Stimulated activated CD4-positive, alpha-beta T cell treated with anti-CD3 and anti-CD28 coated beads, TNF-alpha, amount 100 ng/mL, for 4 hours (primary cell): ENCODE data around the gene TYW1.
"Not testable (repeated sequence)": the region's sequence is repeated elsewhere in the genome, so short reads cannot be mapped to it uniquely, and the experiment has no call there.

Source experiments
- DNase-seq, 3 experiments: peaks; one replicate each; pipeline ENCODE4 v3.0.0-alpha.2; 2020; ENCODE audit warnings: low read depth in 3 of 3

The TYW1 gene

GRCh38 chr7:67251986-67252558 lies 255.4 kb downstream of the TYW1 start:
- no peak for DNase-seq

GRCh38 chr7:67255076-67255475 lies 258.4 kb downstream of the TYW1 start:
- DNase-seq, result not testable (repeated sequence)

DNA sequence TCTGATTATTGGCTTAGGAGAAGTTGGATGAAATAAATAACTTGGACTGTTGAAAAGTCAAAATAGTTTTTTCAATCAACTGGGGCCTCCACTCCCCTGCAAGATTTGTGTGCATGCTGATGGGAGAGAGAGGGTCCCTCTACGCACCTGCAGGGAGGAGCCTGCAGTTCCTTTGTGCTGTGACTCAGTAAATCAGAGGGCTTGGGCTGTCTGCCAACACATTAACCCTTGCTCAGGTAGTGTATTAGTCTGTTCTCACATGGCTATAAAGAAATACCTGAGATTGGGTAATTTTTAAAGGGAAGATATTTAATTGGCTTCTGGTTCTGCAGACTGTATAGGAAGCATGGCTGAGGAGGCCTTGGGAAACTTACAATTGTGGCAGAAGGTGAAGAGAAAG lies 261.1 kb downstream of the TYW1 start:
- DNase-seq, result not testable (repeated sequence)

DNA sequence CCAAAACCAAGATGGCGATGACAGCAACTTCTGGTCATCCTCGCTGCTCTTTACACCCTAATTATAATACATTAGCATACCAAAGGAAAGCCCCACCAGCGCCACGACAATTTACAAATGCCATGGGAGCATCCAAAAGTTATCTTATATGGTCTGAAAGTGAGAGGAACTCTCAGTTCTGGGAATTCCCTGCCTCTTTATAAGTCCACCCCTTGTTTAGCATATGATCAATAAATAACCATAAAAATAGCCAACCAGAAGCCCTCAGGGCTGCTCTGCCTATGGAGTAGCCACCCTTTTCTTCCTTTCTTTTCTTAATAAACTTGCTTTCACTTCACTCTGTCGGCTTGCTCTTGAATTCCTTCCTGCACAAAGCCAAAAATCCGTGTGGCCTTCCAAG lies 262.7 kb downstream of the TYW1 start:
- not testable (repeated sequence) for DNase-seq

- DNase-seq, result not testable (repeated sequence)
Measured at GRCh38 chr7:67260166-67260586, 263.5 kb downstream of the TYW1 start.

DNA sequence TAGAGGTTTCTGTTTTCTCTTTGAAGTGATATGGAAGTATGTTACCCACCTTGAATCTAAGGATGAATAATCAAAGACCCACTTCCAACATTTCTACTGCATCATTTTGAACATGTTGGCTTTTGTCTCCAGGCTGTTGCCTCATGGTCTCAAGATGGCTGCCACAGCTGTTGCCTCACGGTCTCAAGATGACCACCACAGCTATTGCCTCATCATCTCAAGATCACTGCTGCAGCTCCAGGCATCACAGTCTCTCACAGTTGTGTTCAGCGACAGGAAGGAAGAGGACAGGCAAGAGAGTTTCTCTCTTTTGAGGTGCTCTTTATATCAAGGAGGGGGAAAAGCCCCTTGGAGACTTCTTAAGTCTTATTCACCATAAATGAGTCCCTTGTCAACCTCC lies 267.4 kb downstream of the TYW1 start:
- not testable (repeated sequence) for DNase-seq

GRCh38 chr7:67266070-67266469 lies 269.4 kb downstream of the TYW1 start:
- not testable (repeated sequence) for DNase-seq

DNA sequence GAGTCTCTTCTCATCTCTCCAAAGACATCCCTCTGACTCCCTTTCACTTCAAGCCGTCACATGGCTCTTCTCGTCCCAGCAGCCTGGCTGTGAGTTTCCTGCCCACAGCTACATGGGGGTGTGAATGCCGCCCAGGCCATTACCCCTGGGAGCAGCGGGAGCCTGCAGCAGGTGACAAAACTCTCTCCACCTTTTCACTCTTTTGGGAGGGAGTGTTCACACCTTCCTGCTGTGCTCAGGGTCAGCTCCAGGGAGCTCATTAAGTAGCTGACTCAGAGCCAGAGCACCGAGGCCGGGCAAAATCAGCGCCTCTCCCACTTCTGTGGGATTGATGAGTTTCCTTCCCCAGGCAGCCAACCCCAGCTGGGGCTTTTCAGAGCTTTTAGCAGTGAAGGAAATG lies 271.3 kb downstream of the TYW1 start:
- DNase-seq, result no peak

DNA sequence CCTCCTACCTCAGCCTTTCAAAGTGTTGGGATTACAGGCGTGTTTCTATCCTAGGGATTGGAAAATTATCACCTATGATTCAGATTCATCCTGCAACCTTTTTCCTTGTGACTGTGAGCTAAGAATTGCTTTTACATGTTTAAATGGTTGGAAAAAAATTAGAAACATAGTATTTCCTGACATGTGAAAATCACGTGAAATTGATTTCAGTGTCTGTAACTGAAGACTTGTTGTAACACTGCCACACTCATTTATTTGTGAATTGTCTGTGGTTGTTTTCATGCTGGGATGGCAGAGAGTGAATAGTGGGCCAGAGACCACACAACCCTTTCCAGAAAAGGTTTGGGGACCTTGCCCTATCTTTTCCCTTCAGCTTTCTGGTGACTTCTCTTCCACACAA lies 273.3 kb downstream of the TYW1 start:
- DNase-seq, result not testable (repeated sequence)
